IPS-11a (cell line): ENCODE results near the gene PTPA.
A peak's percentile ranks its signal among the peaks of the same experiment; 100 is the strongest.

Source experiments
- H3K4me3 ChIP-seq: one replicate; pipeline ENCODE4 v1.5.1; 2013; ENCODE audit warnings: low read depth, low read length, control low read depth

PTPA gene

DNA sequence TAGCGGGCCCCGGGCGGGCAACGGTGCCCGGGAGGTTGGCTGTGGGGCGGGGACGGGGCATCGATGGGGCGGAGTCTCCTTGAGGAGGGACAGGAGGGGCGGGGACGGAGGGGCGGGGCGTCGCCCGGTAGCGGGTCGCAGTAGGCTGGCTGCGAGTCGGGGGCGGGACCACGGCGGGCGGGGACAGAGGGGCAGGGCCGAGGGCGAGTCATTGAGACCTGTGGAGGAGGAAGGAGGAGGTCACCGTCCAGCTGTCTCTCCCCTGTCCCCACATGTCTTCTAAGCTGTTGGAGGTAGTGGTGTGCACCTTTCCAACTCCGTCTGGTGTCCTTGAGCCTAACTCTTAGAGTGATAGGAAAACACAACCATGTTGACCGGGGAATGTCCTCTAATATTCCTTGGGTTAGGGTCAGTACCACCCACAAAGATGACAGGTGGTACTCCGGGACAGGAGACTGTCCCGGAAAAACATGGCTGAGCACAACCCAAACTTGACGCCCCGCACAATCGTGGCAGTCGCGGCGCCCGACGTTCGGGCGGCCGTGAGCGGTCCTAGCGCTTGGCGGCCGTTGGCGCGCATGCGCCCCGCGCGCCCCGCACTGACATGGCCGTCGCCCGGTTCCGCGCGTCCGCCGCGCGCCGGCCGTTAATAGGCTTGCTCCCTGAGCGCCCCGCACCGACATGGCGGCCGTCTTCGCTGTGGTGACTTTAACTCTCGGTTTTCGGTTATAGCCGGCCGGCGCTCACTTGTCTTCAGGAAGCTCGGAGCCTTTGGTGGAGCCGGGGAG lies at the start of gene PTPA, which contains the start of gene CRAT:
Gene PTPA, plus strand, starts transcription at position 676 of the 788 bp plus-strand sequence. CDS start 186 bp downstream, outside the sequence.
Gene CRAT, minus strand, starts transcription at position 54 of the 788 bp plus-strand sequence. CDS start 284 bp downstream, outside the sequence.
- peak within 1 kb of the TSS; percentile 83 for H3K4me3 ChIP-seq

DNA sequence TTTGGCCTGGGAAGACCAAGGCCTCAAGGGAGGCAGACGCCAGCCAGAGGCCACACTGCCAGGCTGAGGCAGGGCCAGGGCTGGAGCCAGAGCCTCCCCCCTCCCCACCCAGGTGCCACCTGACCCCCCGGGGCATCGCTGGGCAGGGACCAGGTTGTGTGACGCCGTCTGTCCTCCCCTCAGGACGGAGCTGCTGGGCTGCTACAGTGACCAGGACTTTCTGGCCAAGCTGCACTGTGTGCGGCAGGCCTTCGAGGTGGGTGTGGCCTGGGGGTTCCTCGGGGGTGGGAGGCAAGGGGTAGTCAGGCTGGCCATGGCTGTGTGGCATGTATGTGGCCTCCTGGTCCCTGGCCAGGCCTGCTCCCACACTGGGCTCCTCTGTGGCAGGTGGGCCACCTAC lies 48.2 kb upstream of the PTPA start:
- H3K4me3 ChIP-seq, result no peak overlapping the region

DNA sequence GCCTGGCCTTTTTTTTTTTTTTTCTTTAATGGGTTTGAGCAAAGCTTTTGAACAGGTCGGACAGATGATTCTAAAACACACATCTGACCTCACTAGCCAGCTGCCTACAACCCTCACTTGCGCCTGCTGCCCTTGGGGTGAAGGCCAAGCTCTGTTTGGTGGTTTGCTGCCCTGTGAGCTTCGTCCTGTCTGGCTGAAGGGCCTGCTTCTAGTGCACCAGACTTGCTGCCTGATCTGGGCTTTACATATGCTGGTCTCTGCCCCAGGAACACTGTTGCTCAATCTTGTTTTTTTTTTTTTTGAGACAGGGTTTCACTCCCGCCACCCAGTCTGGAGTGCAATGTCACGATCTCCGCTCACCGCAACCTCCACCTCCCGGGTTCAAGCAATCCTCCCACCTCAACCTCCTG lies 46.7 kb upstream of the PTPA start:
- H3K4me3 ChIP-seq, result no peak overlapping the region

- H3K4me3 ChIP-seq, result no peak overlapping the region
Measured at GRCh38 chr9:129068110-129068509, 43.1 kb upstream of the PTPA start.

DNA sequence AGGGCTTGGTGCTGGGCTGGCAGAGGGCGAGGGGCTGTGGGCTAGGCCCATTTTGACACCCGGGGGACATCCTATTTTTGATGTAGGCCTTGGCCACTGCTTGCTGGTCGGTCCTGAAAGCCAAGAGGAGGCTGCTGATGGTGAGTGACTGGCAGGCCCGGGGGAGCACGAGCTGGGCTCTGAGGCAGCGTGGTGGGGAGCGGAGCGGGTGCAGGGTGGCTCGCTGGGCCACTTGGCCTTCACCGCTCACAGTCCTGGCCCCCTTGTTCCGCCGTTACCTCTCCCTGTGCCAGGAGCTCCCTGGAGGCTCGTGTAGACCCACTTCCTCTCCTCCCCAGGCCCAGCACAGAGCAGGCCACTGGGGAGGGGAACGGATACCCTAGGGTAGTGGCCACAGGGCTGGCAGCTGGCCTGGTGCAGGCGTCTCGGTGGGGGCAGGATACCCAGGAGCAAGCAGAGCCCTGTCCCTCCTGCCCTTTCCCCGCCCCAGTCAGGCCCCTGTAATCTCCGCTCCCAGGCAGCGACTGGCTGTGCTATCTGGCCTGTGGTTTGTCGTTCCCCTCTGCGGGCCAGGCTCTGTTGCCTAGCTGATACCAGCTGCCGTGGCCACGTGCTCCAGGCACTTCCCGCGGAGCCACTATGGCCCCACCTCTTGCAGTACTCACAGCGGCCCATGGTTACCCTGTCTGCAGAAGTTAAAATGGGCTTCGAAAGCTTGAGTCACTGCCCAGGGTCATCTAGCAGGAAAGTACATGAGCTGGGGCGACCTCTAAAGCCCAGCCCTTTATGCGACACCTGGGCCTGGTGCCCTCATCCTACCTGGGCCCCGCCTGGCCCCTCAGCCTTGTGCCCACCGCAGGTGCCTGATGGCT lies 42.0 kb upstream of the PTPA start:
- no peak overlapping the region for H3K4me3 ChIP-seq

GRCh38 chr9:129069862-129070641 lies 41.2 kb upstream of the PTPA start:
- no peak overlapping the region for H3K4me3 ChIP-seq

DNA sequence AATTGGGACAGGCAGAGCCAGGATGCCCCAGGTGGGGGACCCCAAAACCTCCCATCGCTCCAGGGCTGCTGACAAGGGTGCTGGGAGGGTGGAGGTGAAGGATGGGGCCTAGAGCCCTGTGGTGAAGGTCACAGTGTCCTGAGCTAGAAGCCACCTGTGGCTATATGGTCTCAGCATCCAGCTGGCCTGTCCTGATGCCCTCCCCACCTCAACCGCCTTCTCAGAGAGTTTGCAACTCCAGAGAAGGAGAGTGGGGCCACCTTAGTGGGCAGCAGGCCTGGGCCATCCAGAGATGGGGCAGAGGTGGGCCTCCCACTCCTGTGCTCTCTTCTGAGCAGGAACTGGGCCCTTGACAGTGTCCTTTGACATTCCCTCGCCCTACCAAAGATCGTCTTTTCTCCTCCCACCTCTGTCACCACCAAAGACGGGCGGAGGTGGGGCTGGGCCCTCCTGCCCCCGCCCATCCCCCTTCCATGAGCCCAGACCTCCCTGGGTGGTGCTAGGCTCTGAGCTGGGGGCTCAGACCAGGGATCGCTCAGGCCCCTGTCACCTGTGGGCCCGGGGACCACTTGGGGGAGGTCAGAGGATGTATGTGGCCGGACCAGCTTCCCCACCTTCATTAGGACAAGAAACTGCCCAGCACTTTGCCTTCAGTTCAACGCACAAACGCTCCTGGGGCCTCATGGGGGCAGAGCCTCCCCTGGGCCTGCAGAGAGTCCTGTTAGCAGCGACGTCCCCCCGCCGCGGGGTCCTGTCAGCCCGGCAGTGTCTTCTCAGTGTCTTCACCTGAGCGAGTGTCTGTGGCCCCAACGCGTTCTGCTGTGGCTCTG lies 40.3 kb upstream of the PTPA start:
- no peak overlapping the region for H3K4me3 ChIP-seq

- H3K4me3 ChIP-seq, result no peak overlapping the region
Measured at GRCh38 chr9:129071526-129072126, 39.6 kb upstream of the PTPA start.

DNA sequence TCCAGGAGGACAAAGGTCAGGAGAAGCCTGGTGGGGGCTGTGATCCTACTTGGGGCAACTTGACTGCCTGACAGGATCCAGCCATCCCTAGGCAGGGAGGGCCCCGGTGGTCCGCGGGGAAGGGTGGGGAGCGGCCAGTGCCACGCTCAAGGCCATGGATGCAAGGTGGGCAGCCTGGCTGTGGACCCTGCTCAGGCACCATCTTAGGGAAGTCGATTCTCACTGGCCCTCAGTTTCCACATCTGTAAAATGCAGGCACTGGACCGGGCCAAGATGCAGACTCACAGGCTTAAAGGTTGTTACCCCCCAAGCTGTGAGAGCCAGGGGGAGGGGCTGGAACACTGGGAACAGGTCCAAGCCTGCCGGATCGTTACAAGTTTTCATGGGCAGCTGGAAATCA lies 39.0 kb upstream of the PTPA start:
- H3K4me3 ChIP-seq, result no peak overlapping the region

DNA sequence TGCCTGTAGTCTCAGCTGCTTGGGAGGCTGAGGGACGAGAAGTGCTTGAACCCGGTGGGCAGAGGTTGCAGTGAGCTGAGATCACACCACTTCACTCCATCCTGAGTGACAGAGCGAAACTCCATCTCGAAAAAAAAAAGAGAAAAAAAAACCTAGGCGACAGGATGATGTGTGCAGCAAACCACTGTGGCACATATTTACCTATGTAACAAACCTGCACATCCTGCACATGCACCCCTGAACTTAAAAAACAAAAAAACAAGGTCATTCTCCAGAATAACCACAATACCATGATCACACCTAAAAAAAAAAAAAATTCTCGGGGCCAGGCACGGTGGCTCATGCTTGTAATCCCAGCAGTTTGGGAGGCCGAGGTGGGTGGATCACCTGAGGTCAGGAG lies 37.8 kb upstream of the PTPA start:
- no peak overlapping the region for H3K4me3 ChIP-seq

GRCh38 chr9:129074106-129074505 lies 37.1 kb upstream of the PTPA start:
- H3K4me3 ChIP-seq, result no peak overlapping the region

DNA sequence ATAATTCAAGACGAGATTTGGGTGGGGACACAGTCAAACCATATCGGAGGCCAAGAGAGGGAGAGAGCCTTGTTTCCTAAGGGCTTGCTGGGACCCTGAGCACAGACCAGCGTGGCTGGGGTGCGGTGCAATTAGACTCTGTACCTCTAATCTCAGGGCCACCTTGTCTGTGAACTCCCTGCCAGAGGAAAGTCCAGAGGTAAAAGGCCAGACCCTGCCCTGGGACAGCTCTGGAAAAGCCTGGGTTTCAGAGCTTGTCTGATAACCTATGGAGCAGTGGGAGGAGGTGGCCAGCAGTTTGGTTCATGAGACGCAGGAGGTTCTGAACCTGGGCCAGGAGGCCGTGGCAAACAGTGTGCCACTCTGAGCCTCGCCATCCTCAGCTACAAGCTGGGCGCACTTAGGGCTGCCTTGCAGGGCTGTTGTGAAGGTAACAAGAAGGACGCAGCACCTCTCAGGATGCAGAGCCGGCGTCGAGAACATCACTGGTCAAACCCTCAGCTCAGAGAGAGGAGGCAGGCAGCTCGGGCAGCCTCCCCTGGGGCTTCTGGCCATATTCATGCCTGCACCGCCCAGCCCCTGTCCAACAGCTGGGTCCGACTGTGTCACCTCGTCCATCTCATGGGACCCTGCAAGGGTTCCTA lies 35.1 kb upstream of the PTPA start:
- no peak overlapping the region for H3K4me3 ChIP-seq

GRCh38 chr9:129076640-129077037 lies 34.6 kb upstream of the PTPA start:
- H3K4me3 ChIP-seq, result no peak overlapping the region

- no peak overlapping the region for H3K4me3 ChIP-seq
Measured at GRCh38 chr9:129077236-129077635, 34.0 kb upstream of the PTPA start.

- no peak overlapping the region for H3K4me3 ChIP-seq
Measured at GRCh38 chr9:129078691-129079503, 32.3 kb upstream of the PTPA start.

- H3K4me3 ChIP-seq, result peak overlapping the region; percentile 59
Measured at GRCh38 chr9:129079829-129080228, 31.4 kb upstream of the PTPA start.

GRCh38 chr9:129080298-129080600 lies 31.0 kb upstream of the PTPA start:
- peak overlapping the region; percentile 59 for H3K4me3 ChIP-seq

DNA sequence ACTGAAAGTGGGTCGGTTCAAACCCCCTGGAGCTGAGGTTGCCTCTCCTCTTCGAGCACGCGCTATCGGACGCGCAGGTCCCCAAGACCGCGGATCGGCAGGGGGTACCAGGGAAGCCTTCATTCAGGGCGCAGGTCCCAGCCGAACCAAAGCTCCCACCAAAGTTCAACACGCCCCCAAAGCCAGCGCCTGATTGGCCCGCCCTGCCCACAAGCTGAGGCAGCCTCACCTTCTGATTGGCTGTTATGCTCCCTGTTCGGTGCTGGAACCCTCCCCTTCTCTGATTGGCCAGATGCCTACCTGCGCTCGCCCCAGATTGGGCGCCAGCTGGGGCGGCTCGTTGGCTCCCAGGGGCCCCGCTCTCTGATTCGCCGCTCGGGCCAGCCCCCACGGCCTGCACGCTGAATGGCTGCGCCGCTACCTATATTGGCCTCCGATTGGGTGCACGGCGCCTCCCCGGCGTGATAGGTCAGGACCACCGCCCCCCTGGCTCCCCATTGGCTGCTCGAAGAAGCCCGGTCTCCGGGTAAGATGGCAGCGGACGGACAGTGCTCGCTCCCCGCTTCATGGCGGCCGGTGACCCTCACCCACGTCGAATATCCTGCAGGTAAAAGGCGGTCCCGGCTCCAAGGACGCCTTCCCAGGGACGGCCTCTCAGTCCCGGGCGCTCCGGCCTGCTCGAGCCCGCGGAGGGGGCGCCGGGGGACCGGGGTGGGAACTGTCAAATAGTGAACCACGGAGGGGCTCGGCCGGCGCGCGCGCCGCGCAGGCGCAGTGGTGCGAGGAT lies 30.4 kb upstream of the PTPA start, which contains the start of gene DOLPP1:
Gene DOLPP1, plus strand, starts transcription at position 511 of the 787 bp plus-strand sequence. Its CDS starts 21 bp downstream, at position 532.
- peak within 1 kb of the TSS; percentile 81 for H3K4me3 ChIP-seq
